Stimulated activated CD4-positive, alpha-beta T cell treated with anti-CD3 and anti-CD28 coated beads, Interleukin-4, amount 100 ng/mL, for 48 hours (primary cell): ENCODE measurements around the gene COBL.

Experiments used
- DNase-seq, 2 donors: peaks; one replicate each; pipeline ENCODE4 v3.0.0-alpha.2; 2020; ENCODE audit warnings: low read depth in 2 of 2

Gene COBL

DNA sequence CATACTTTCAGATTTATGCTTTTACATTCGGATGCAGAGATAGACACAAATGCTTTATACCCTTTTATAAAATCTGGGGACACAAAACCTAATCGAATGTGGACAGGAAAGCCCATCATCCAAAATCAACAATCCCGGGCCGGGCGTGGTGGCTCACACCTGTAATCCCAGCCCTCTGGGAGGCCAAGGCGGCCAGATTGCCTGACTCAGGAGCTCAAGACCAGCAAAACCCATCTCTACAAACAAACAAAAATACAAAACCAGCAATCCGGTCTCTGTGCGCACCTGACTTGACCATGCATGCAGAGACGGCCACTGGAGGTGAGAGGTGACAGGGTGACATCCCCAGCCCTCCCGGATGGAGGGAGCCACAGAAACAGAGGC, 13.5 kb downstream of the COBL start:
- DNase-seq: no peak

DNA sequence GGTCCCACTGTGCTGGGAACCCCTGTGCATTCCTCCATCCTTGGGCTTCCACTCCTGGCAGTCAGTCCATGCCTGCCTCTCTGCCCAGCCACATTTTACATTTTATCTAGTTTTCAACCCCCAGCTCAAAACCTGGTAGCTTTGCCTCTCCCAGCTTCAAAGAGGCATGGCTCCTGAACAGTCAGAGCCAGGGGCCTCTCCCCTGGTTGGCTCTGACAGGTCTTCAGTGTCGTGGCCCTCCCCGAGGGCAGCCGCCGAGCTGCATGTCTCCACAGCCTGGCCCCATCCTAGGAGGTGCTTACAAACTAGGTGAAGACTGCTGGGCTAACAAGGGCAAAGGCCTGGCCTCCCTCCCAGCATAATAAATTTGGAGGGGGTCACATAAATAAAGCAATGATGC, 14.8 kb downstream of the COBL start:
- no peak for DNase-seq

DNA sequence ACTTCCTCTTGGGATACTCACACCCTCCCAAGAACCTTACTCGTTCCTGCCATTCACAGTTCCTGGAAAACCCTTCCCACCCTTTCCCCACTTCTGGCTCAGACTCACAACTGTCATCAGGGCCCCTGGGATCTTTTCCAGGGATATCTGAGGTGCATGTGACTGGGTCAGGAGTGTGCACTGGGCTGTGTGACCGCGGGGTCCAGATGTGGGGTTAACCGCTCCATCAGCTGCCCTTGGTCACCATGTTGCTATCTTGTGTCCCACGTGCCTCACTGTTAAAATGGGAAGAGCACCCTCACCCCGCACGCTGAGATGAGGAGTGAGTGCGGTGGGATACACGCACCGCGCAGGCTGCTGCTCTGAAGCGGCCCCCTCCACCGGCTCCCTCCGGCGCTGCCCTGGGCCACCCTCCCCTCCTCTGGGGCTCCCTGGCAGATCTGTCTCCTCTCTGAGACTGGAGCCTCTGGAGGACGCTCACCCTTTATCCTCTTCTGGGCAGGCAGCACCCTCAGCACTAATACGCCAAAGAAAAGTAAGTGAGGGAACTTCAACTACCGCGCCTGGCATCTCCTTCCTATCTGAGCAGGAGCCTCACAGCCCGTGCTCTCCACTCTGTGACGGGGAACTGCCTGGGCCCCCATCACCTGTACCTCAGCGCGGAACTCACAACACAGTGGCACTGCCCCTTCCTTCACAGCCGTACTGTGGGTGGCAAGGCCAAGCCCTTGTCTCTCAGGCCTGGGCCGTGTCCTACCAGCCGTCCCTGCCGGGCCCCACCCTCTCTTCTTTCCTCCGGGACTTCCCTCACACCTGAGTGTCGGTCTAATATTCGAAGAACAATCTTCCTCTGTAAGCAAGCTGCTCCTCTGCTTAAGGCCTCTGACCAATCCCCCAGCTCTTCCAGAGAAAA, 15.6 kb downstream of the COBL start:
- DNase-seq: no peak

DNA sequence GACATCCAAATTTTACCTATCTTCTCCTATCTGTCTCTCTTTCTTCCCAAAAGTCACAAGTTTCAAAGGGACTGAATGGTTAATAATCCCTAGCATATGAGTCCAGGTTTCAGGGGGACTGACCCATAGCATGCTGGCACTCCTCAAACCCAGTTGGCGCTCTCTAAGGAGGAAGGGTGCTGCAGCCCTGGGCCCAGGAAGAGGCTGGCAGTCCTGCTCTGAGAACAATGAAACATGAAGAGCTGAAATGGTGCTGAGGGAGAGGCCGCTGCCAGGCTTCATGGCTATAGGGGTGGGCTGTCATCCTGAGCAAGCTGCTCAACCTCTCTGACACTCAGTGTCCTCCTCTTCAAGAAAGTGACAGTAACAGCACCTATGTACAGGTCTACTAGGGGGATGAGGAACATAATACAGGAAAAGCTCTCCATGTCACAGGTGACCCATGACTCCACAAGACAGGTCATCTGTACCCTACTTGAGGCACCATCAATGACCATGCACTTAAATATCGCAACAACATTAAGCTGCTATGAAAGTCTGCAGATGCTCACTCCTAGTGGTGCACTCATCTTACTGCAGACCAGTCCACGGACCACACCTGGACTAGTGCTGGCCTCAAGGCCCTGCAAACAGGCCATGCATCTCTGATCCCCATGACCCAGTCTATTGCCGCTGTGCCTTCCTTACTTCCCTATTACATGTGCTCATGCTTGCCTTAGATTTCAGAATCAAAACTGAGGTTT, 17.0 kb downstream of the COBL start:
- no peak for DNase-seq

DNA sequence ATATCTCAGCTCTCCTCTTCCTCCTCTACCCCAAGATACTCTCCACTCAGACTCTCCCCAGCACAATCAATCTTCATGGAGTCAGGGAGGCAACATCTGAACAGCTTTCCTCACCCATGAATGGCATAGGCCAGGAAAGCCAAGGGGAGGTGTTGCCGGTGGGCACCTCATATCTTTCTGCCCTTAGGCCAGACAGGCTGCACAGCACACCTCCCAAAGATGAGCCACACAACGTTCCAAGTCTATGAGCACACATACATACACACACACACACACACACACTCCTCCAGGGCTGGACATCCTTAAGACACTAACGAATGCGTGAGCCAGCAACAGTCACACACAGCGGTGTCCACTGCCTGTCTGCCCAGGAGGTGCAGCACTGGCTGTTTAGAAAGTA, 17.7 kb downstream of the COBL start:
- DNase-seq: no peak

DNA sequence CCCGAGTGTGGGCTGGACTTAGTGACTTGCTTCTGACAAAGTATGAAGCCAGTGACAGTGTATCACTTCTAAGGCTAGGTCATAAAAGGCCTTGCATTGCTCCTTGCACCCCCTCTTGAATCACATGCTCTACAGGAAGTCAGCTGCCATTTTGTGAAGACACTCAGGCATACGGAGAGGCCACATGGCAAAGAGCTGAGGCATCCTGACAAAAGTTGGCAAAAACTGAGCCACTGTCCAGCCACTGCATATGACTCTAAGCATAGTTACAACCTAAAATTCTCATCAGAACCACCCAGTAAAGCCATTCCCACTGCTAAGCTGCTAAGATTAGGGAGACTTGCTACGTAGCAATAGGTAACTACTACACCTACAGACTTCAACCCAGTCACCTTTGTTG, 18.6 kb downstream of the COBL start:
- DNase-seq: no peak

DNA sequence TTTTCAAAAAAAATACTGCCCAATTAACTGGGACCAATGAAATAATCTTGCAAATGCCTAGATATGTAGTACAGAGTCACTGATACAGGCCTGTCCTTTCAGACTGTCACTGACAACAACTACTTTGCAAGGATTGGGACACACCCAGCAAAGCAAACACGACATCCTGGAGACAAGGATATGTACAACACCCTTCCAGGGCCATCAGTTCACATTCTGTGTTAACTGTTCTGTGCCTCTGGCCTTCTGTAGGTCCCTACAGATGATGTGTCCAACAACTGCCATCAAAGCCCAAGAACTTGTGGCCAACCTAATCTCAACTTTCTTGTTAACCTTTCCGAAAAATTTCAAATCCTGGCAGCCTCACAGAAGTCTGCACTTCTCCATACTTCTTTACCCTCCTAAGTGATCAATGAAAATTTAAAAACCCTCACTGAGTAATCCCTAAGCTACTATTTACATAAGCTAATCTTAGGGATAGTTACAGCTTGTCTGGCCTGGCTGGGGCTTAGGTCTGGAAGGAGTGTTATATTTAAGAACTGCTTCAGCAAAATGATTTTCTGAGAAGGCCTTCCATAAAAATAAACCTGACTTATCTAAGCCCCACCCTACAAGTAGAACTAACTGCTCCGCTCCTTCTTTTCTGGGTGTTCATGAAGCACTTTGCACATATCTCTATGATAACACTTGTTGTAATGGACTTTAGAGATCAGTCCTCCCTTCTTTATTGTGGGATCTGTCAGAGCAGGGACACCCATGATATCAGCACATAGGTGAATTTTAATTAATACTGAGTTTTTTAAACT, 21.0 kb downstream of the COBL start:
- no peak for DNase-seq

DNA sequence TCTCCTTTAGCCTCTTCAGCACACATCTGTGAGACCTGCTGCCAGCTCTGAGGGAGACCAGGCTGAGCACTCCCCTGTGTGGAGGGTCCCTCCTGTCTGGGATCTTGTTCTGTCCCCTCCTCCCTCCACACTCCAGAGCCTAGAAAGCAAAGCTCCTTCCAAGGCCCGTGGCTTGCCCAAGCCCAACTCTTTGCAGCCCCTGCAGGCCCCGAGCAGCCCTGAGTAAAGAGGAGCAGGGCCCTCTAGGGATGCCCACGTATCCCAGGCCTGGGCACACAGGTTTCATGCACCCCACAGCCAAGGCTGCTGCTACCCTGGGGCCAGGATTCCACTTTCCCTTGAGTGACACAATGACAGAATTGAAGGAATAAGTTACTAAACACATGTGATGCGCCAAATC, 24.0 kb downstream of the COBL start:
- no peak for DNase-seq

DNA sequence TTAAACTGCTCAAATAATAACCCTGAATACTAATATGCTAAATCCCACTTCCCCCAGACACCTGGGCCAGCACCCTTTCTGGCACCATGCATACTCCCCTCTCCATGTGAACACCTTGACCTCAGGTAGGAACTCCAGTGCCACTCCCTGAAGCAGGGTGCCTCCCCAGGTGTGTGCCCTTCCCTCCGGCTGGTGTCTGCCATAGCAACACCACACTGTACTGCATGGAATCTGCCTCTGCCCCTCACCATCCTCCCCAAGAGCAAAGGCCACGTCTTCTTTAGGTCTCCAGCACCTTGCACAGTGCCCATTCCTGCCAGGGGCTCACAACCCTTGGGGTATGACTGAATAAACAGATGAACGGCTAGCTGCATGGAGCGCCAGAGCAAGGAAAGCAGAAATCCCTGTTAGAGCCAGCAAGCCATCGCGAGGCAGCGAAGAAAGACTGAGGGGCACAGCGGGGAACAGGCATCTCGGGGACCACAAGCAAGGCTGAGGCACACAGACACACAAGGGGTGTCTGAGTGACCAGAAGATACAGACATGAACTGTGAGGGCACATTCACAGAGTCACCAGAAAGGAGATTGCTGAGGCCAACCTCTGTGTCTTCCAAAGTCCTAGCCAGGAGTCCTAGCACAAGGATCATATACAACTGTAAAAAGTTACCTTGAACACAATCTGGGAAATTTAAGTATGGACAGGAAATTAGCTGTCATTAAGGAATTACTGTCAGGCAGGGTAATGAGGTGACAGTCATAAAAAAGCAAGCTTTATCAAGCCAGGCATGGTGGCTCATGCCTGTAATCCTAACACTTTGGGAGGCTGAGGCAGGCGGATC, 25.7 kb downstream of the COBL start:
- DNase-seq: no peak

DNA sequence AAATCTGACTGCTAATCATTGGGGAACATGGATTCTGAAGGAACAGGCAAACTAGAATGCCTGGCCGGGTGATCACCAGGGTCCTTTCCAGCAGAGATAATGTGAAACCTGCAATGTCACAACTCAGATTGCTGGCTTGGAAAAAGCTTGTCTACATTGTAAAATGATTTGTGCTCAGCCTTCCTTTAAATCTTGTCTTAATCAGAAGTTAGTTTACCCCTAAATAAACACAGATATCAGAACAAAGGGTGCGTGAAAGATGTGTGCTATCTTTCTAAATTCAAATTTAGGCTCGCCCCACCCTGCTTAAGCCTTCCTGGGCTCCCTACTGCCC, 26.3 kb downstream of the COBL start:
- DNase-seq: no peak

DNA sequence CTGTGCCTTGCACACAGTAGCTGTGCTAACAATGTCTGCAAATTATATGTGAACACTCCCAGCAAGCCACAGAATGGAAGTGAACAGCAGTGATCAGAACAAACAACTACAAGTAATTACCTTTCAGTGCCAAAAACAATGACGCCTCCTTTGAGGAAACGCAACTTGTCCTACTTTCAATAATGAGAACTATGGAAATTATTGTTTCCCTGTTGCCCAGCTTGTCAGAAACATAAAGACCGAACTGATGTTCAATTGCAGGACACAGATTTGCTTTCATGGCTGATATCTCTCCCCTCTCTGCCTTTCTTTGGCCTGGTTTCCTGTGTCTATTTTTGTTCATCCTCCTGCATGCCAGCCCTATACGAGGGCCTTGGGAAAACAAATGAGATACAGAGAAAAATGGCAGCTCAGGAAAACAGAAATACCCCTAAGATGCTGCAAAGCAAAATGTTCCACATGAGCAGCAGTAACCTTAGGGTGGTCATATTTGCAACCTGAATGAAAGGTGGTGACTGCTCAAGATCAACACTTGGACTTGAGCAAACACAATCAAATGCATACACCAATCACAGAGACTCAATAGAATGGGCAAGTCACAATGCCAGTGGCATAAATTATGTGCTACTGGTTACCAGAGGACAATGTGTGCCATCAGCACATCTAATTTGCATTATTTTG, 26.8 kb downstream of the COBL start:
- no peak for DNase-seq

DNA sequence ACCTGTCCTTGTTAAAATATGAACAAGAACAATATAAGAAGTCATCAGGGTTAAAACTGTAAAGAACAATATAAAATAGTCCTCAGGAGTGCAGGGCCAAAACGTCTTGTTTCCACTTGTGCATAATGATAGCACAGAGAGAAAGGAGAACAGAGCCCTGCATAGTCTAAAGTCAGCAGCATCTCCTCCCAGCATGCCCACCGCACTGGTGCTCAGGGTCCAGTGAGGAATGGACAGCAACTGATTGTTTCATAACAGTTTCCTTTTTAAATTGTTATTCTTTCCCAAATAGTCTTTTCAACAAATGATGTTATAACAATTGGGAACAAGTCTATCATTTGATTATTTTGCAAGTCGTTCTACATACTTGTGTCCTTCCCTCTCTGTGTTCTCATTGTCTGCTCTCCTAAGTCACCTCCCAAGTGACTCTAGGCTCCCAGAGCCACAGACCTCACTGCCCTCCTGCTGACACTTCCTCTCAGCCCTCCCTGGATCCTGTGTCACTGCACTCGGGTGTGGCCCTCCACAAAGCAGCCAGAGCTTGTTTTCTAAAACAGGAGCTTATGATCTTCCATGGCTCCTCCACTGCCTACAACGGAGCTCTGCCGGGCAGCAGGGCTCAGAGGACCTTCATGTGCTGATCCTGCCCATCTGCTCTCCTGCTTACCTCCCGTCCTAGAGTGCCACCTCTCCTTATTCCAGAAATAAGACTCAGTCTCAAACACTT, 27.6 kb downstream of the COBL start:
- no peak for DNase-seq

DNA sequence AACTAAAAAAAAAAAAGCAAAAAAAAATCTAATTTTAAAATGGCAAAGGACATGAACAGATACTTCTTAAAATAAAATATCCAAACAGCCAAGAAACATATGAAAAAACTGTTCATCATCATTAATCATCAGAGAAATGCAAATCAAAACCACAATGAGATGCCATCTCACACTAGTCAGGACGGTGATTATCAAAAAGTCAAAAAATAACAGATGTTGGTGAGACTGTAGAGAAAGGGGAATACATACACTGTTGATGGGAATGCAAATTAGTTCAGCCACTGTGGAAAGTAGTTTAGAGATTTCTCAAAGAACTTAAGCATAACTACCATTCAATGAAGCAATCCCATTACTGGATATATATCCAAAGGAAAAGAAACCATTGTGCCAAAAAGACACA, 30.2 kb downstream of the COBL start:
- DNase-seq: no peak

DNA sequence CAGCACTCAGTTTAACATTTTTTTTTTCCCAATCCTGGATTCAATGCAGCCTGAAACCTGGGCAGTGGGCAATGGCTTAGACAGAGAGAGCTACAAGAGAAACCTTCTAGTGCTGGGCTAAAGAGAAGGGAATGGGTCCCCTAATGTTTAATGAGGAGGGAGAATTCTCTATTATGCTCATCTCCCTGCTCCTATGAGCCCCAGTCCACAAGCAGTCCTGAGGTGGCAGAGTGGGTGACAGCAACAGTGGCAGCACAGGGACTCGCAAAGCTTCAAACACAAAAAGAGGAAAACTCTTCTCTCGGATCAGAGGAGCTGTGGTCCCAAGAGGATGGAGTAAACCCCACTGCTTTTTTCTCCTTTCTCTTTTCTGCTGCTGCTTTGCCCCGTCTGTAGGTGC, 36.5 kb downstream of the COBL start:
- no peak for DNase-seq

DNA sequence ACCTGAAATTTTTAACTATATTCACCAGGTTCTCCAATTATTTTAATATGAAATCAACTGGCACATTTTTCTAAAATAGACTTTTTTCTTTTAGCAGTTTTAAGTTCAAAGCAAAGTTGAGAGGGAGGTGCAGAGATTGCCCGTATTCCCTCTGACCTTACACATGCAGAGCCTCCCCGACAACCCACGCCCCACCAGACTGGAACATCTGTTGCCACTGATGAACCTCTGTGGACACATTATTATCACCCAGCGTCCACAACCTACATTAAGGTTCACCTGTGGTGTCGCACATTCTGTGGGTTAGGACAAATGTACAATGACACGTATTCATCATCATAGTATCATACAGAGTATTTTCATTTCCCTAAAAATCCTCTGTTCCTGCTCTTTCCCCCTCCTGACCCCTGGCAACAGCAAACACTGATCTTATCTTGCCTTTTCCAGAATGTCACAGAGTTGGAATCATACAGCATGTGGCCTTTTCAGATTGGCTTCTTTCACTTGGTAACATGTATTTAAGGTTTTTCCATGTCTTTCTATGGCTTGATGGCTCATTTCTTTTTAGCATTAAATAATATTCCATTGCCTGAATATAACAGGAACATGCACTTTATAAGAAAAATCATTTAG, 37.1 kb downstream of the COBL start:
- DNase-seq: no peak

DNA sequence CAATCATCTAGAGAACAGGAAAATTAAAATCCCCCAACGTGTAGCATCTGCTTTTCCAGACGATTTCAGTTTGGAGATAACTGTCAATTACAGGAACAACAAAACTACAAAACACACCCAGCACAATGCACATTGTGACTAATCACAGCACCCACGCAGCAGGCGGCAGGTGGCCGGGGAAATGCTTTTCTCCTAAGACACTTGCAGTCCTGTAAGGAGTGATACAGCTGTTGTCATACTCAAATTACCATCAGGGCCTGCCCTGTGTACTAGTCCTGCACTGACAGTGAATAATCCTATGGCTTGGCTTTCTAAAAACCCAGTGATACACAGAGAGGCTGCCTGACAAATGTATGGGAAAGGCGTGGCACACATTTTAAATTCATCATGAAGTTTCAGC, 37.8 kb downstream of the COBL start:
- no peak for DNase-seq

DNA sequence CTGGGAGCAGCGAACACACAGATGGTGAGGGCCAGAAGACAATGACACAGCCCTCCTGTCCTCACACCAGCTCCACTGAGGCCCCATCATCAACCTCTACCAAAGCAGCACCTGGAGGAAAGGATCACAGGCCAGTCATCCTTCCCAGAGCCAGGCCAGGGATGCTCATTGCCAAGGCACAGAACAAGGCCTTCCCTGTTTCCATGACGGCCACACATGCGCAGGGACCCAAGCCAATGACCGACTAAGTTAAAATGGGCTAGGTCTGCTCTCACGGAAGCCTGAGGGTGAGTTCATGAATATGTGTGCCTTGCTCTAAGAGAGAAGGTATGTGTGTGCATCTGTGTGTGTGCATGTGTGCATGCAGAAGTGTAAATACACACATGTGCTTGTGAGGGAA, 39.6 kb downstream of the COBL start:
- DNase-seq: no peak

DNA sequence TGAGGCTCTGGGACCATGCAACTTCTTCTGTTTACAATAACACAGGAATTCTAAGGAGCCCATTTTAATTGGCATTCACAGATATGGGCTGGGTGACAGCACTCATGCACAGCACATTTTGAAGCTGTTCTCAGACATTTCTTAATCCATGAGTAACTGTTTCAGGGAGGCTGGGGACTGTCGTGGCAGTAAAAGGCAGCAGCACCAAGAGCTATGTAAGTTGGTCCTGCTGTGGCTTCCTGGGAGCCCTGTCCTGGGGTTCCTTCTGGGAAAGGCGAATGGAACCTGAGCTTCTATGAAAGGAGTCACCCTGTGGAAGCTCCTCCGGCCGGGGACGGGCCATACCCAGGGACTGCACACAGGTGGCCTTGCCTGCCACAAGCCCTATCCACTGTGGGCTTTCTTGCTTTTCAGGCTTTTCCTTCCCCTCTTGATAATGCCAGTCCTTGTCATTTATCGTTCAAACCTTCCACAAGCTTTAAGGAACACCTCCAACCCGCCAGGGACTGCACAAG, 40.5 kb downstream of the COBL start:
- DNase-seq: no peak

DNA sequence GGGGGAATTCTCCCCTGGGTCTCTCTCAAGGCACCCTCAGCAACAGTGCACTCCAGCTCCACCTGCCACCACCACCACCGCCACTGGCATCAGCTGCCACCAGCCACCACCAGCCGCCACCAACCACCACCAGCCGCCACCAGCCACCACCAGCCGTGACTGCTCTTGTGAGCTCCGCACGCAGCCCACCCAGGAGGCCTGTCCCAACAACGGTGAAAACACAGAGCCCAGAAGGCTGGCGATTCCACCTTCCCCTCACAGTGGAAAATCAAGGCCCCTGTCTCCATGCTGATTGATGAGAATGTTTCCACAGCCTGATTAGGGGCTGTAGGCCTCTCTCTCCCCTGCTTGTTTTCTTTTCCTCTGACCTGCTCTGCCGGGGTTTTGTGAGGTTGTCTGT, 41.1 kb downstream of the COBL start:
- DNase-seq: no peak

DNA sequence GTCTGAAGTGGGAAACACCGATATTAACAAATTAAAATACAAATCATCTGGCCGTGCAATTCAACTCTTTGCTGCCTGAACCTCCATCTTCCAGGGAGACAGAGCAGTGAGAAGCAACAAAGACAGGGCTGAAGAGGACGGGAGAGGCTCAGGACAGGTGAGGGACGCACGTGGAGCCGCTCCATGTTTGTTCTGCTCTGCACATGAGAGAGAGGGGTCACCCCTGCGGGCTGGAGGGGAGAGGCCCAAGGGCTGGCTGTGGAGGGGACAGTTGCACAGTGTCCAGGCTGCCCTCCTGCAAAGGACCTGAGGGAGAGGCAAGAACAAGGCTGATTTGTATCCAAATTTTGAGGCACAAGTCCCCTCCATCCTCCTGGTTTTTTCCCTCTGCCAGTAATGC, 41.7 kb downstream of the COBL start:
- DNase-seq: no peak
